ENCODE measurements around the gene PTPRM.

Gene PTPRM

GRCh38 chr18:7755753-7756475 is 188.8 kb downstream of the PTPRM start:
- DNase-seq (ENCODE audit: low read depth in 3 of 3): no peak

- DNase-seq (ENCODE audit: low read depth in 3 of 3): no peak
Observed at GRCh38 chr18:7757175-7757574, 190.1 kb downstream of the PTPRM start.

GRCh38 chr18:7758764-7759163 is 191.6 kb downstream of the PTPRM start:
- DNase-seq (ENCODE audit: low read depth in 3 of 3): no peak

GRCh38 chr18:7760967-7761948 is 194.1 kb downstream of the PTPRM start:
- no peak for DNase-seq (ENCODE audit: low read depth in 3 of 3)

GRCh38 chr18:7764405-7764804 is 197.3 kb downstream of the PTPRM start:
- no peak for DNase-seq (ENCODE audit: low read depth in 3 of 3)

- DNase-seq (ENCODE audit: low read depth in 3 of 3): no peak
Observed at GRCh38 chr18:7766346-7766745, 199.2 kb downstream of the PTPRM start.

- no peak for DNase-seq (ENCODE audit: low read depth in 3 of 3)
Observed at GRCh38 chr18:7766817-7767216, 199.7 kb downstream of the PTPRM start.

- DNase-seq (ENCODE audit: low read depth in 3 of 3): no peak
Observed at GRCh38 chr18:7770908-7771307, 203.8 kb downstream of the PTPRM start.

GRCh38 chr18:7772510-7772888 is 205.4 kb downstream of the PTPRM start:
- no peak for DNase-seq (ENCODE audit: low read depth in 3 of 3)

GRCh38 chr18:7772951-7773350 is 205.8 kb downstream of the PTPRM start:
- no peak for DNase-seq (ENCODE audit: low read depth in 3 of 3)

- DNase-seq (ENCODE audit: low read depth in 3 of 3): no peak
Observed at GRCh38 chr18:7775128-7775527, 208.0 kb downstream of the PTPRM start.

- no peak for DNase-seq (ENCODE audit: low read depth in 3 of 3)
Observed at GRCh38 chr18:7775843-7776242, 208.7 kb downstream of the PTPRM start.

GRCh38 chr18:7778181-7778580 is 211.1 kb downstream of the PTPRM start:
- no peak for DNase-seq (ENCODE audit: low read depth in 3 of 3)

- no peak for DNase-seq (ENCODE audit: low read depth in 3 of 3)
Observed at GRCh38 chr18:7779211-7779610, 212.1 kb downstream of the PTPRM start.

GRCh38 chr18:7784171-7784570 is 217.1 kb downstream of the PTPRM start:
- no peak for DNase-seq (ENCODE audit: low read depth in 3 of 3)

GRCh38 chr18:7786569-7786968 is 219.5 kb downstream of the PTPRM start:
- no peak for DNase-seq (ENCODE audit: low read depth in 3 of 3)

- DNase-seq (ENCODE audit: low read depth in 3 of 3): no peak
Observed at GRCh38 chr18:7787339-7787738, 220.2 kb downstream of the PTPRM start.

- no peak for DNase-seq (ENCODE audit: low read depth in 3 of 3)
Observed at GRCh38 chr18:7789856-7790552, 222.9 kb downstream of the PTPRM start.

- no peak for DNase-seq (ENCODE audit: low read depth in 3 of 3)
Observed at GRCh38 chr18:7793100-7793499, 226.0 kb downstream of the PTPRM start.

- DNase-seq (ENCODE audit: low read depth in 3 of 3): no peak
Observed at GRCh38 chr18:7803956-7804469, 236.9 kb downstream of the PTPRM start.

- no peak for DNase-seq (ENCODE audit: low read depth in 3 of 3)
Observed at GRCh38 chr18:7805096-7805495, 238.0 kb downstream of the PTPRM start.

- DNase-seq (ENCODE audit: low read depth in 3 of 3): no peak
Observed at GRCh38 chr18:7805880-7806279, 238.8 kb downstream of the PTPRM start.

Measured in stimulated activated CD4-positive, alpha-beta T cell treated with anti-CD3 and anti-CD28 coated beads, TNF-alpha, amount 100 ng/mL, for 4 hours (primary cell).